ENCODE results near the gene DOCK2. TPM values are rescaled to one million over a fixed set of nuclear protein-coding genes. Genes with fewer than 3 reads are reported as not detected.

The DOCK2 gene
- total and polyA plus RNA-seq, 2 of the 8 experiments (the other 6 are each of a cell fraction or from before 2014, with no cell fraction given), result 3.9 to 5.7 TPM

DNA sequence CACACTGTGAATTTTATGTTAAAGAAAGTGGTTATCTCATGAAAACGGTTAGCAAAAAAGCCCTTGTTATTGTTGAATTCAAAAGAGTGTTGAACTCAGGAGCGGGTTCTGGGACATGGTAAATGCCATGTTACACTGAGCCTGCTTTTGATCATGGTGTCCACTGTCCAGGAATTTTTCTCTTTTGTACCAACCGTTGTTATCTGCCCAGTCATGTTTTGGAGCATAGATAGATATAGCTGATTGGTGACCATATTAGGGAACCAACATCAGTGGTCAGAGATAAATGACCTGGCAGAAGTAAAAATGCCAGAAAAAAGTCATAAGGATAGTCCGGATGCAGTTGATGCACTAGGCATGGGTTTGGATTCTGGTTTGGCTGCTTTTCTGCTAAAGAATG lies 29.3 kb downstream of the DOCK2 start (continued):
- TF ChIP-seq, protein P1, sequence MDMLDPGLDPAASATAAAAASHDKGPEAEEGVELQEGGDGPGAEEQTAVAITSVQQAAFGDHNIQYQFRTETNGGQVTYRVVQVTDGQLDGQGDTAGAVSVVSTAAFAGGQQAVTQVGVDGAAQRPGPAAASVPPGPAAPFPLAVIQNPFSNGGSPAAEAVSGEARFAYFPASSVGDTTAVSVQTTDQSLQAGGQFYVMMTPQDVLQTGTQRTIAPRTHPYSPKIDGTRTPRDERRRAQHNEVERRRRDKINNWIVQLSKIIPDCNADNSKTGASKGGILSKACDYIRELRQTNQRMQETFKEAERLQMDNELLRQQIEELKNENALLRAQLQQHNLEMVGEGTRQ (IDR thresholded peaks at IDR 0.05; ENCODE audit: low read length), result no peak
- TF ChIP-seq TBP (IDR thresholded peaks at IDR 0.05; ENCODE audit: low read depth, low read length) (no peak), SRF (IDR thresholded peaks at IDR 0.05; ENCODE audit: low read depth, low read length) (no peak)
